Keratinocyte (primary cell): ENCODE results near the gene NSUN2. TPM values are rescaled to one million over a fixed set of nuclear protein-coding genes. Genes with fewer than 3 reads are reported as not detected.

ENCODE experiments used
- DNase-seq: peaks from one replicate; pipeline ENCODE4 v3.0.0-alpha.2; 2011; ENCODE audit warnings: low read depth, missing footprints, low spot score
- FAIRE-seq: peaks from 2 replicates; lab custom pipeline; 2011; peaks lifted over from hg19 to GRCh38; lab: Jason Lieb, UNC
- H2AFZ ChIP-seq: 2 replicates; pipeline ENCODE4 v1.6.0; 2012; ENCODE audit warnings: low read length, control low read depth, inconsistent platforms; ENCODE audit not compliant: control insufficient read depth
- H3K27ac ChIP-seq: 2 replicates; pipeline ENCODE4 v1.5.1; 2011; ENCODE audit warnings: low read length; ENCODE audit not compliant: control insufficient read depth, insufficient read depth
- H3K27me3 ChIP-seq: 3 replicates; pipeline ENCODE4 v1.6.0; 2011; ENCODE audit warnings: low read length; ENCODE audit not compliant: control insufficient read depth, insufficient read depth; ENCODE audit errors: extremely low read depth
- H3K36me3 ChIP-seq, 2 experiments: 2 replicates in 1 of 2; 3 replicates in 1 of 2; pipeline ENCODE4 v1.5.1; 2011; ENCODE audit warnings: low read length in 2 of 2, mild to moderate bottlenecking in 1 of 2; ENCODE audit not compliant: control insufficient read depth in 2 of 2, insufficient read depth in 2 of 2; ENCODE audit errors: extremely low read depth in 1 of 2
- H3K4me1 ChIP-seq: 3 replicates; pipeline ENCODE4 v1.5.1; 2011; ENCODE audit warnings: low read length; ENCODE audit not compliant: control insufficient read depth, insufficient read depth; ENCODE audit errors: extremely low read depth
- H3K4me2 ChIP-seq: 3 replicates; pipeline ENCODE4 v1.6.0; 2011; ENCODE audit warnings: low read depth, low read length; ENCODE audit not compliant: control insufficient read depth, insufficient read depth; ENCODE audit errors: extremely low read depth
- H3K4me3 ChIP-seq, 3 experiments: fragments of 200-600 bp in 1 of 3; sonication (generic) in 1 of 3; 2 replicates in 2 of 3; 3 replicates in 1 of 3; pipeline ENCODE4 v1.5.1; 2011 to 2016; ENCODE audit warnings: low read length in 3 of 3, mild to moderate bottlenecking in 3 of 3, control low read depth in 2 of 3, inconsistent platforms in 1 of 3, low read depth in 1 of 3, mixed read lengths in 1 of 3, mixed run types in 1 of 3, moderate library complexity in 1 of 3; ENCODE audit not compliant: control insufficient read depth in 2 of 3, insufficient read depth in 2 of 3; ENCODE audit errors: extremely low read depth in 1 of 3
- H3K79me2 ChIP-seq: 2 replicates; pipeline ENCODE4 v1.6.0; 2012; ENCODE audit warnings: low read length; ENCODE audit not compliant: control insufficient read depth, insufficient read depth
- H3K9ac ChIP-seq: 3 replicates; pipeline ENCODE4 v1.6.0; 2011; ENCODE audit warnings: low read length; ENCODE audit not compliant: control insufficient read depth, insufficient read depth; ENCODE audit errors: extremely low read depth
- H3K9me1 ChIP-seq: 3 replicates; pipeline ENCODE4 v1.6.0; 2011; ENCODE audit warnings: low read length; ENCODE audit not compliant: control insufficient read depth, insufficient read depth; ENCODE audit errors: extremely low read depth
- H3K9me3 ChIP-seq: 2 replicates; pipeline ENCODE4 v1.5.1; 2012; ENCODE audit warnings: low read depth, low read length; ENCODE audit not compliant: control insufficient read depth
- H4K20me1 ChIP-seq: 3 replicates; pipeline ENCODE4 v1.6.0; 2011; ENCODE audit warnings: low read length; ENCODE audit not compliant: control insufficient read depth, insufficient read depth; ENCODE audit errors: extremely low read depth
- EZH2 ChIP-seq: IDR thresholded peaks from one replicate; pipeline ENCODE4 v1.6.1; 2012; ENCODE audit warnings: inconsistent platforms, mild to moderate bottlenecking, low read length, moderate library complexity
- dilution Hi-C: fragments of 300-500 bp; cut with MboI; formaldehyde crosslinking; loops from one replicate; pipeline ENCODE4 v1.7.0; 2020; ENCODE audit warnings: low sequenced_read_pairs; ENCODE audit not compliant: extremely low pct_ligation_motif_present
- polyA plus RNA-seq, 5 experiments: library from polyadenylated mRNA; depleted of rRNA in 3 of 5; stranded (reverse) in 3 of 5; stranded (forward) in 1 of 5; unstranded in 1 of 5; fragments of >200 nt; gene quantifications; 1 replicate in 1 of 5; 2 replicates in 3 of 5; 3 replicates in 1 of 5; pipeline versions ENCODE4 v1.2.1 to v1.2.3, GENCODE V29; 2011 to 2012; ENCODE audit warnings: missing spikeins in 2 of 5, low read depth in 1 of 5, low replicate concordance in 1 of 5
- TF ChIP-seq, protein P1 (sequence below), 3 experiments: IDR thresholded peaks in 1 of 3; conservative IDR thresholded peaks in 1 of 3; optimal IDR thresholded peaks in 1 of 3; 2 replicates in 2 of 3; 3 replicates in 1 of 3; pipeline versions ENCODE3 to v1.5.1; 2011; ENCODE audit warnings: low read length in 3 of 3, mild to moderate bottlenecking in 3 of 3, moderate library complexity in 2 of 3, control low read depth in 1 of 3, inconsistent platforms in 1 of 3; ENCODE audit not compliant: insufficient read depth in 2 of 3; ENCODE audit errors: extremely low read depth in 1 of 3

Gene NSUN2
- polyA plus RNA-seq, 1 donor (not counting 4 experiments of a cell fraction or from before 2014, with no cell fraction given): 91.2 TPM

DNA sequence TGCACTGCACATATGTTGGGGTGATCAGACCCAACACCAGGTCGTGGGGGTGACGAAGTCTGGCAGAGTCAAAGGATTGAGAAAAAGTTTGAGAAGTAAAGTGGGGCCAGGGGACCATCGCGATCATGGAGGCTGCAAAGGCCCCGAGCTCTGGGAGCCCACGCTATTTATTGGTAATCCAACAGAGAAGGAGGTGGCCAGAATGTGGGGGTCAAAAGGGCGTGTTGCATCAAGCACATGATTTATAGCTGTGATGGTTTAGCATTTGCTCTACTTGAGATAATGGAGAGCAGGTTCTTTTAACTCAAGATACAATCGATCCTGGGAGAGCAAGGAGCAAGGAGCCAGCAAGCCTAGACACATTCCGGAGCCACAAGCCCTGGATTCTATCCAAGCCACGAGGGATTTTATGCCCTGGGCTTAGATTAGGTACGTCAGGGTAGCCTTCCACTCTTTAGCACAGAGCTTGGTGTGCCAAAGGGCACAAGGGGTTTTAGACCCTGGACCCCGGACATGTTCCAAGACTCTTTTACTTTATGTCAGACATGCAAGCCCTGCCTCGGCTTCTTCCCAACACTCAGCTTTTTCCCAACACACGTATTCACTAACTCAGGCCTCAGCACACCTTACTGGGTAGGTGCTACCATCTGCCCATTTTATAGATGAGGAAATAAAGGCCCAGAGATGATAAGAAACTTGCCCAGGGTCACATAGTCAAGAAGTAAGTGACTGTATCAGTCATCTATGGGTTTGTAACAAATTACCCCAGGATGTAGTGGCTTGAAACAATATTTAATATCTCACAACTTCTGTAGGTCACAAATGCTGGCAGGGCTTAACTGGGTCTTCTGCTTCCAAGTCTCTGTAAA lies 39.5 kb downstream of the NSUN2 start:
- Histone ChIP-seq H3K4me3 (no peak overlapping the region), H2AFZ (no peak overlapping the region), H3K9me3 (no peaks in the 10 kb centered on the region), H3K27ac (no peak overlapping the region), H3K79me2 (no peaks in the 10 kb centered on the region), H3K9ac (no peak overlapping the region), H4K20me1 (no peaks in the 10 kb centered on the region), H3K4me1 (peaks cover 4% of the 10 kb centered on the region), H3K27me3 (no peaks in the 10 kb centered on the region), H3K4me2 (no peak overlapping the region), H3K9me1 (no peaks in the 10 kb centered on the region), H3K36me3 (peaks cover 5 to 9% of the 10 kb centered on the region in 2 experiments)
- FAIRE-seq: no peak
- no peak for DNase-seq
- TF ChIP-seq, protein P1, sequence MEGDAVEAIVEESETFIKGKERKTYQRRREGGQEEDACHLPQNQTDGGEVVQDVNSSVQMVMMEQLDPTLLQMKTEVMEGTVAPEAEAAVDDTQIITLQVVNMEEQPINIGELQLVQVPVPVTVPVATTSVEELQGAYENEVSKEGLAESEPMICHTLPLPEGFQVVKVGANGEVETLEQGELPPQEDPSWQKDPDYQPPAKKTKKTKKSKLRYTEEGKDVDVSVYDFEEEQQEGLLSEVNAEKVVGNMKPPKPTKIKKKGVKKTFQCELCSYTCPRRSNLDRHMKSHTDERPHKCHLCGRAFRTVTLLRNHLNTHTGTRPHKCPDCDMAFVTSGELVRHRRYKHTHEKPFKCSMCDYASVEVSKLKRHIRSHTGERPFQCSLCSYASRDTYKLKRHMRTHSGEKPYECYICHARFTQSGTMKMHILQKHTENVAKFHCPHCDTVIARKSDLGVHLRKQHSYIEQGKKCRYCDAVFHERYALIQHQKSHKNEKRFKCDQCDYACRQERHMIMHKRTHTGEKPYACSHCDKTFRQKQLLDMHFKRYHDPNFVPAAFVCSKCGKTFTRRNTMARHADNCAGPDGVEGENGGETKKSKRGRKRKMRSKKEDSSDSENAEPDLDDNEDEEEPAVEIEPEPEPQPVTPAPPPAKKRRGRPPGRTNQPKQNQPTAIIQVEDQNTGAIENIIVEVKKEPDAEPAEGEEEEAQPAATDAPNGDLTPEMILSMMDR (optimal IDR thresholded peaks at IDR 0.05 in 1 of 3, IDR thresholded peaks at IDR 0.05 in 1 of 3, conservative IDR thresholded peaks at IDR 0.05 in 1 of 3; ENCODE audit: extremely low read depth in 1 of 3, insufficient read depth in 2 of 3, low read length in 3 of 3): no peak
- dilution Hi-C loops: no loop called here

DNA sequence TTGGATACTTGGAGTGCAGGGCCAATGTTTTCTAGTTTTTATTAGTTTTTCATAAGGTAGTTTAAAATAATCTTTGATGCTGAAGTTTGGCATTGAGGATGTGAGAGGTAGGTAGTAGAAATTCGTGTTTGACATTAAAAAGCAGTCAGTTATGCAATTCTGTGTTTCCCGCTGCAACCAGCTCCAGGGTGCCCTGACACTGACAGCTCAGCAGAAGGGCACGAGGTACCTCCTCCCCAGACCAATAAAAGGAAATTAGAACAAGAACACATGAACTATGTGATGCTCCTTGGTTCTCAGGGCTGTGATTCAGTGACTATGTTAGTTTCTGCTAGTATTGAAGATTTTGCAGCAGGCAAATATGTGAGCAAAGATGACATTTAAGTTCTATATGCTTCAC lies 40.2 kb downstream of the NSUN2 start:
- TF ChIP-seq, protein P1 (optimal IDR thresholded peaks at IDR 0.05 in 1 of 3, IDR thresholded peaks at IDR 0.05 in 1 of 3, conservative IDR thresholded peaks at IDR 0.05 in 1 of 3; ENCODE audit: extremely low read depth in 1 of 3, insufficient read depth in 2 of 3, low read length in 3 of 3): no peak
- TF ChIP-seq EZH2: no peak
- Histone ChIP-seq H4K20me1 (no peaks in the 10 kb centered on the region), H2AFZ (no peak overlapping the region), H3K9me1 (no peaks in the 10 kb centered on the region), H3K4me3 (no peak overlapping the region), H3K4me1 (peaks cover 4% of the 10 kb centered on the region), H3K79me2 (no peaks in the 10 kb centered on the region), H3K27ac (no peak overlapping the region), H3K36me3 (peaks cover 2 to 8% of the 10 kb centered on the region in 2 experiments), H3K27me3 (no peaks in the 10 kb centered on the region), H3K9me3 (no peaks in the 10 kb centered on the region), H3K4me2 (no peak overlapping the region), H3K9ac (no peak overlapping the region)
- FAIRE-seq: no peak
- no peak for DNase-seq
- dilution Hi-C loops: no loop called here
